Esophagus squamous epithelium (tissue), 4 donors: Measurements from ENCODE around the gene PEA15.

Experiments used
- CTCF ChIP-seq, 6 experiments: fragments of 450-650 bp in 4 of 6; fragments of 200-600 bp in 2 of 6; sonication (generic) in 2 of 6; IDR thresholded peaks; one replicate each; pipeline ENCODE4 v1.5.1; 2016 to 2019; ENCODE audit warnings: antibody characterized with exemption in 6 of 6, mild to moderate bottlenecking in 4 of 6, moderate library complexity in 4 of 6
- POLR2A ChIP-seq, 4 donors: fragments of 450-650 bp; IDR thresholded peaks; one replicate each; pipeline ENCODE4 v1.6.1; 2017; ENCODE audit warnings: antibody characterized with exemption in 4 of 4, mild to moderate bottlenecking in 4 of 4, moderate library complexity in 3 of 4

- TF ChIP-seq CTCF (IDR thresholded peaks at IDR 0.05) (no peak), POLR2A (IDR thresholded peaks at IDR 0.05) (no peak)
These were observed 2.0 kb downstream of the PEA15 start for GRCh38 chr1:160207118-160207650.
